Endothelial cell of umbilical vein (primary cell): ENCODE data around the gene MGAM2. TPM values are rescaled to one million over a fixed set of nuclear protein-coding genes. Genes with fewer than 3 reads are reported as not detected.

Experiments
- BruUV-seq: library from RNA; stranded (reverse); fragments of 400-500 nt; replicated peaks from 2 replicates; lab custom pipeline; 2021; lab: Mats Ljungman, UMichigan
- CTCF ChIA-PET: fragments of 300-600, 350-600 bp; sonication (Branson Sonifier 250); formaldehyde crosslinking; loops from one replicate; lab custom pipeline; 2021; ENCODE audit warnings: antibody characterized with exemption, inconsistent platforms; lab: Charles Lee
- POLR2A ChIA-PET: fragments of 300-600, 350-600 bp; sonication (Branson Sonifier 250); formaldehyde crosslinking; loops from one replicate; lab custom pipeline; 2021; ENCODE audit warnings: antibody characterized with exemption, inconsistent platforms; lab: Charles Lee
- DNase-seq: peaks from one replicate; pipeline ENCODE4 v3.0.0-alpha.2; 2011; ENCODE audit warnings: low read depth, low spot score
- FAIRE-seq: peaks from 2 replicates; lab custom pipeline; 2011; peaks lifted over from hg19 to GRCh38; lab: Jason Lieb, UNC
- H2AFZ ChIP-seq: 2 replicates; pipeline ENCODE4 v1.6.0; 2012; ENCODE audit warnings: low read depth, low read length, control low read depth, inconsistent platforms
- H3K27ac ChIP-seq: 2 replicates; pipeline ENCODE4 v1.5.1; 2011; ENCODE audit warnings: low read depth, mild to moderate bottlenecking, control low read depth, low read length, moderate library complexity; ENCODE audit not compliant: insufficient read depth
- H3K27me3 ChIP-seq, 2 experiments: 2 replicates each; pipeline versions ENCODE4 v1.6.0 to v1.6.1; 2011; ENCODE audit warnings: low read length in 2 of 2, mixed read lengths in 1 of 2; ENCODE audit not compliant: control insufficient read depth in 2 of 2, insufficient read depth in 2 of 2
- H3K36me3 ChIP-seq, 2 experiments: 2 replicates in 1 of 2; 3 replicates in 1 of 2; pipeline ENCODE4 v1.5.1; 2011; ENCODE audit warnings: low read length in 2 of 2, mild to moderate bottlenecking in 1 of 2, moderate library complexity in 1 of 2; ENCODE audit not compliant: control insufficient read depth in 2 of 2, insufficient read depth in 2 of 2; ENCODE audit errors: extremely low read depth in 1 of 2
- H3K4me1 ChIP-seq: 3 replicates; pipeline ENCODE4 v1.5.1; 2011; ENCODE audit warnings: mild to moderate bottlenecking, low read length; ENCODE audit not compliant: control insufficient read depth, insufficient read depth; ENCODE audit errors: extremely low read depth
- H3K4me2 ChIP-seq: 2 replicates; pipeline ENCODE4 v1.6.1; 2011; ENCODE audit warnings: low read length, control low read depth, mixed read lengths; ENCODE audit not compliant: insufficient read depth
- H3K4me3 ChIP-seq, 3 experiments: fragments of 200-600 bp in 1 of 3; sonication (generic), shearing (Covaris generic) in 1 of 3; replicated peaks in 1 of 3; 2 replicates each; pipeline ENCODE4 v1.5.1; 2011 to 2016; ENCODE audit warnings: control low read depth in 3 of 3, low read length in 3 of 3, mild to moderate bottlenecking in 2 of 3, inconsistent platforms in 1 of 3, low read depth in 1 of 3, moderate library complexity in 1 of 3; ENCODE audit not compliant: insufficient read depth in 1 of 3
- H3K79me2 ChIP-seq: 2 replicates; pipeline ENCODE4 v1.6.0; 2012; ENCODE audit warnings: low read length, inconsistent platforms; ENCODE audit not compliant: control insufficient read depth, insufficient read depth
- H3K9ac ChIP-seq: replicated peaks from 2 replicates; pipeline ENCODE3; 2011; ENCODE audit warnings: low read length, control low read depth; ENCODE audit not compliant: insufficient read depth; ENCODE audit errors: extremely low read depth
- H3K9me1 ChIP-seq: replicated peaks from 3 replicates; pipeline ENCODE4 v1.6.0; 2011; ENCODE audit warnings: mild to moderate bottlenecking, low read length; ENCODE audit not compliant: control insufficient read depth, insufficient read depth; ENCODE audit errors: extremely low read depth
- H3K9me3 ChIP-seq: replicated peaks from 2 replicates; pipeline ENCODE4 v1.5.1; 2012; ENCODE audit warnings: low read length, inconsistent platforms; ENCODE audit not compliant: control insufficient read depth, insufficient read depth
- H4K20me1 ChIP-seq: replicated peaks from 2 replicates; pipeline ENCODE3; 2011; ENCODE audit warnings: mild to moderate bottlenecking, low read length; ENCODE audit not compliant: control insufficient read depth, insufficient read depth; ENCODE audit errors: extremely low read depth
- EZH2 ChIP-seq: IDR thresholded peaks from 2 replicates; pipeline ENCODE4 v1.6.1; 2012; ENCODE audit warnings: borderline replicate concordance, low read depth, mild to moderate bottlenecking, moderate library complexity, low read length, inconsistent platforms; ENCODE audit not compliant: severe bottlenecking
- FOS ChIP-seq: IDR thresholded peaks from 2 replicates; pipeline ENCODE4 v1.6.1; 2011; ENCODE audit warnings: mild to moderate bottlenecking, low read length, moderate library complexity, borderline replicate concordance; ENCODE audit not compliant: insufficient read depth
- GATA2 ChIP-seq: IDR thresholded peaks from 2 replicates; pipeline ENCODE4 v1.7.0; 2011; ENCODE audit warnings: low read depth, mild to moderate bottlenecking, moderate library complexity, mixed read lengths, low read length; ENCODE audit not compliant: insufficient read length, insufficient read depth
- JUN ChIP-seq: IDR thresholded peaks from 2 replicates; pipeline ENCODE4 v1.6.1; 2011; ENCODE audit warnings: borderline replicate concordance, low read depth; ENCODE audit not compliant: insufficient read length, insufficient read depth
- MYC ChIP-seq: IDR thresholded peaks from one replicate; pipeline ENCODE4 v1.6.1; 2011; ENCODE audit warnings: mild to moderate bottlenecking, low read depth, low read length
- POLR2A ChIP-seq: IDR thresholded peaks from 2 replicates; pipeline ENCODE4 v1.6.1; 2012; ENCODE audit warnings: low read depth, mild to moderate bottlenecking, control low read depth, low read length
- POLR2AphosphoS5 ChIP-seq: IDR thresholded peaks from 2 replicates; pipeline ENCODE4 v1.6.1; 2012; ENCODE audit warnings: low read depth, mild to moderate bottlenecking, control low read depth, low read length, moderate library complexity; ENCODE audit not compliant: insufficient read depth
- dilution Hi-C: fragments of 300-500 bp; cut with MboI; formaldehyde crosslinking; loops from one replicate; pipeline ENCODE4 v1.15.0; 2019; ENCODE audit warnings: low sequenced_read_pairs; ENCODE audit not compliant: extremely low pct_ligation_motif_present
- intact Hi-C: fragments of 100-400 bp; cut with micrococcal nuclease; formaldehyde crosslinking; loops from one replicate; pipeline ENCODE4 v1.10.0; 2022
- polyA plus RNA-seq, 4 experiments: library from polyadenylated mRNA; depleted of rRNA in 3 of 4; stranded (reverse) in 3 of 4; unstranded in 1 of 4; fragments of >200 nt; gene quantifications; 2 replicates each; pipeline versions ENCODE4 v1.2.1 to v1.2.3, GENCODE V29; 2011 to 2012; ENCODE audit warnings: missing spikeins in 1 of 4
- total RNA-seq: library from RNA; stranded (reverse); gene quantifications from 2 replicates; pipeline ENCODE4 v1.2.3, GENCODE V29; 2021
- TF ChIP-seq, protein P1 (sequence below): IDR thresholded peaks from 2 replicates; pipeline ENCODE4 v1.6.1; 2011; ENCODE audit not compliant: insufficient read depth, insufficient read length
- TF ChIP-seq, protein P2 (sequence below), 2 donors: IDR thresholded peaks; 1 replicate in 1 of 2; 2 replicates in 1 of 2; pipeline ENCODE4 v1.5.1; 2011; ENCODE audit warnings: low read length in 2 of 2, mild to moderate bottlenecking in 2 of 2, moderate library complexity in 2 of 2, control low read depth in 1 of 2, inconsistent platforms in 1 of 2, low read depth in 1 of 2; ENCODE audit not compliant: insufficient read depth in 1 of 2; ENCODE audit errors: extremely low read depth in 1 of 2

MGAM2 gene
- total and polyA plus RNA-seq, 2 donors (not counting 3 experiments of a cell fraction or from before 2014, with no cell fraction given): not detected

DNA sequence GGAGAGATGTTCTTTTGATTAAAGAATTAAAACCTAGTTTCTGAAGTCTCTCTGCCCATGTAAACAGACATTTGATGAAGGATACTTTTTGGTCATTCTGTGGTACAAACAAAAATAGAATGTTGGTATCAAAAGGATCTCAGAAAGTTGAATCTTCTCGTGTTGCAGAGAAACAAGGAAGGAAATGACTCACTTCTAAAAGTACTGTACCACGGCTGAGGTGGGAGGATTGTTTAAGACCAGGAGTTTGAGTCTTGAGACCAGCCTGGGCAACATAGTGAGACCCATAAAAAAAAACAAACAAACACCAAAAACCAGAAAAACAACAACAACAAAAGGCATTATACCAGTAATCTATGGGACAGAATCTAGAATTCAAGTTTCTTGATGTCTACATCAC, 76.6 kb downstream of the MGAM2 start:
- H4K20me1 ChIP-seq: no peaks in the 10 kb centered on the region
- no peak overlapping the region for H2AFZ ChIP-seq
- no TSS peak for BruUV-seq
- no peak overlapping the region for H3K4me3 ChIP-seq
- no peak for FAIRE-seq
- no peak overlapping the region for H3K9ac ChIP-seq
- no peak overlapping the region for H3K27ac ChIP-seq
- H3K9me1 ChIP-seq: no peaks in the 10 kb centered on the region
- H3K79me2 ChIP-seq: no peaks in the 10 kb centered on the region
- DNase-seq: no peak
- TF ChIP-seq GATA2 (no peak), POLR2AphosphoS5 (no peak), JUN (no peak), FOS (no peak), EZH2 (no peak), MYC (no peak), POLR2A (no peak)
- TF ChIP-seq, protein P1, sequence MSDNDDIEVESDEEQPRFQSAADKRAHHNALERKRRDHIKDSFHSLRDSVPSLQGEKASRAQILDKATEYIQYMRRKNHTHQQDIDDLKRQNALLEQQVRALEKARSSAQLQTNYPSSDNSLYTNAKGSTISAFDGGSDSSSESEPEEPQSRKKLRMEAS: no peak
- TF ChIP-seq, protein P2, sequence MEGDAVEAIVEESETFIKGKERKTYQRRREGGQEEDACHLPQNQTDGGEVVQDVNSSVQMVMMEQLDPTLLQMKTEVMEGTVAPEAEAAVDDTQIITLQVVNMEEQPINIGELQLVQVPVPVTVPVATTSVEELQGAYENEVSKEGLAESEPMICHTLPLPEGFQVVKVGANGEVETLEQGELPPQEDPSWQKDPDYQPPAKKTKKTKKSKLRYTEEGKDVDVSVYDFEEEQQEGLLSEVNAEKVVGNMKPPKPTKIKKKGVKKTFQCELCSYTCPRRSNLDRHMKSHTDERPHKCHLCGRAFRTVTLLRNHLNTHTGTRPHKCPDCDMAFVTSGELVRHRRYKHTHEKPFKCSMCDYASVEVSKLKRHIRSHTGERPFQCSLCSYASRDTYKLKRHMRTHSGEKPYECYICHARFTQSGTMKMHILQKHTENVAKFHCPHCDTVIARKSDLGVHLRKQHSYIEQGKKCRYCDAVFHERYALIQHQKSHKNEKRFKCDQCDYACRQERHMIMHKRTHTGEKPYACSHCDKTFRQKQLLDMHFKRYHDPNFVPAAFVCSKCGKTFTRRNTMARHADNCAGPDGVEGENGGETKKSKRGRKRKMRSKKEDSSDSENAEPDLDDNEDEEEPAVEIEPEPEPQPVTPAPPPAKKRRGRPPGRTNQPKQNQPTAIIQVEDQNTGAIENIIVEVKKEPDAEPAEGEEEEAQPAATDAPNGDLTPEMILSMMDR (IDR thresholded peaks at IDR 0.05; ENCODE audit: extremely low read depth in 1 of 2, insufficient read depth in 1 of 2, low read depth in 1 of 2, low read length in 2 of 2): no peak
- POLR2A ChIA-PET: no interaction called here
- H3K9me3 ChIP-seq: no peaks in the 10 kb centered on the region
- H3K4me1 ChIP-seq: no peaks in the 10 kb centered on the region
- intact Hi-C loops: no loop called here
- no peaks in the 10 kb centered on the region for H3K27me3 ChIP-seq
- H3K4me2 ChIP-seq: no peak overlapping the region
- no peaks in the 10 kb centered on the region for H3K36me3 ChIP-seq
- dilution Hi-C loops: no loop called here
- CTCF ChIA-PET: no interaction called here
